Stimulated activated CD4-positive, alpha-beta T cell treated with anti-CD3 and anti-CD28 coated beads, TNF-alpha, amount 100 ng/mL, for 48 hours (primary cell): ENCODE measurements around the gene GDAP1L1.
"Not testable (repeated sequence)": the region's sequence is repeated elsewhere in the genome, so short reads cannot be mapped to it uniquely, and the experiment has no call there.

Experiments
- DNase-seq, 3 donors: peaks; one replicate each; pipeline ENCODE4 v3.0.0-alpha.2; 2020; ENCODE audit warnings: low read depth in 3 of 3

Gene GDAP1L1

DNA sequence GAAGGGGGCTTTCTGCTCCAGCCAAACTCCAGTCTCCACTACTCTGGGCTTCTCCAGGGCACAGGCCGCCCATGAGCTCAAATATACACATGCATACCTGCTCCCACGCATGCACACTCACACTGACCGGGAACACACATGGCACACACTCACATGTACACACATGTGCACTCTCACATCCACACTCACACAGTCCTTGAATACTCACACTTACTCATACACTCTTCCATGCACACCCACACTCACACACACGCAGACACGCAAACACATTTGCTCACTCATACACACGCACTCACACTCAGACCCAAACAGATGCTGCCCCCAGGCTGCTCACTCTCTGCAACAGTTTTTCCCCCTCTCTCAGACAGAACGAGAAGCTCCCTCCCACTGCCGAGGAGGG is 7.0 kb downstream of the GDAP1L1 start:
- DNase-seq, result no peak

DNA sequence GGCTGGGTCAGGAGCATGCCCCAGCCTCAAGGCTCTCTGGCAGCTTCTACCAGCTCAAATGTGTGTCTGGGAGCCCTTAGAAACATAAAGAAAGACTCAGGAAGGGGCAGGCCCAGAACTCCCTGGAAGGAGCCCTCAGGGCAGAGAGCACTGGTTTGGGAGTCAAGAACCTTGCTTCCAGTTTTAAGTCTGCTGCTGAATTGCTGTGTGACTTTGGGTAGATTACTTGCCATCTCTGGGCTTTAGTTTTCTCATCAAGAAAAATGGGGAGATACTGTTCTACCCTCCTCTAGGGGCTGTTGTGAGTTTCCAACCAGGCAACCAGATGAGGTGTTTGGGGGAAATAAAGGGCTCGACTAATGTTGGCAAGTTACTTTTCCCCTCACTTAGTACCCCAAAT is 8.8 kb downstream of the GDAP1L1 start:
- DNase-seq, result no peak

DNA sequence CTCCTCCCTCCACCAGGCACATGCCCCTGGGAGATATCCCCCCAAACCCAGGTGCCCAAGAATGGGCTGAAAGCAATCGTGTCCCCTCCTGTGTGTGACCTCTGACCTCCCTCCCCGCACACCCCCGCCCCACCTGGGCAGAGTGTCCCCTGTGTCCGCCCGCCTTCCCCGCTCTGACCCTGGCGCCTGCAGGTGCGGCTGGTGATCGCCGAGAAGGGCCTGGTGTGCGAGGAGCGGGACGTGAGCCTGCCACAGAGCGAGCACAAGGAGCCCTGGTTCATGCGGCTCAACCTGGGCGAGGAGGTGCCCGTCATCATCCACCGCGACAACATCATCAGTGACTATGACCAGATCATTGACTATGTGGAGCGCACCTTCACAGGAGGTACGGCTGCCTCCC is 9.9 kb downstream of the GDAP1L1 start:
- no peak for DNase-seq

DNA sequence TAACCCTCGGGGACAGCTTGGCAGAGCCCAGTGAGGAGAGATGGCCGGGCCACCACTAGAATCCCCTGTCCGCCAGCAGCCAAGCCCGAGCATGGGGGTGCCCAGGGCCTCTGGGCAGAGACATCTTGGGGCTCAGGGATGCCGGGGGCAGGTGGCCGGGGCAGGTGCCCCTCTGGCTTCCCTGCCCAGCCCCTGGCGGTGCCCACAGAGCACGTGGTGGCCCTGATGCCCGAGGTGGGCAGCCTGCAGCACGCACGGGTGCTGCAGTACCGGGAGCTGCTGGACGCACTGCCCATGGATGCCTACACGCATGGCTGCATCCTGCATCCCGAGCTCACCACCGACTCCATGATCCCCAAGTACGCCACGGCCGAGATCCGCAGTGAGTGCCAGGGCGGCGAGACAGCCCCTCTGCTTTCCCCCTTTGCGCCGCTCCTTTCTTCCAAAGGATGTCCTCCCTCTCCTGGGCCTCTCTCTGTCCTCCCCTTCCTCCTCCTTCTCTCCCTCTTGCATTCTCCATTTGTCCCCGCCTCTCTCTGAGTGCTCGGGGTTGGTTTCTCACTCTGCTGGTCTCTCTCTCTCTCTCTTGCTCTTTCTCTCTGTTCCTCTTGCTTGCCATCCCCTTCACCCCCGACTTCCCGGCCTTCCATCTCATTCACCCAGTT is 11.2 kb downstream of the GDAP1L1 start:
- DNase-seq, result no peak

DNA sequence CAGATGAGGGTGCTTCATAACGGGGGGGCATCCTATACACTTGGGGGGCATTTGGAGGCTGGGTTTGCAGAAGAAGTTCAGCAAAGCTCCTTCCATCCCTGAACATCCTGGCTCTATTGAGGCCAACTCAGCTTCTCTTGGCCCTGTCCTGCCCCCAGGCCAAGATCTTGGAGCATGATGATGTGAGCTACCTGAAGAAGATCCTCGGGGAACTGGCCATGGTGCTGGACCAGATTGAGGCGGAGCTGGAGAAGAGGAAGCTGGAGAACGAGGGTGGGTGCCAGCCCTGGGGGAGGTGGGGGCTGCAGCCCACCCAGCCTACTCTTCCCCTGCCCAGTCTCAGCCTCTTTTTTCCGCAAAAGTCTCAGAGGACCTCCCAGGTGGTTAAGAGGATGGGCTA is 17.2 kb downstream of the GDAP1L1 start:
- DNase-seq, result no peak

DNA sequence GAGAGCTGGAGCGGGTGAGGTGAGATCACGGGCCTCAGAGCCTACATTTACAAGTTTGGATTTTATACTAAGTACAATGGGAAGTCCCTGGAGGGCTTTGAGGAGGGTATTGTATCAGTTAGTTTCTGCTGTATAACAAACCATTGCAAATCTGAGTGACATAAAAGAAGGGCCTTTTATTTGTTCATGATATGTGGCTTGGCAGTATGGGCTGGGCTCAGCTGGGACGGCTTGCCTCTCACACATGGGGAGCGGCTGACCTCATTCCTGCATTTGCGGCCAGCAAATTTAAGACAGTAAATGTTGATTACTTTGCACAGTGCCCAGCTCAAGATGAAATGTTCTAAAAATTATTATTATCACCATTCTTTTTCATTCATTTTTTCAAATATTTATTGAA is 21.7 kb downstream of the GDAP1L1 start:
- DNase-seq, result no peak

DNA sequence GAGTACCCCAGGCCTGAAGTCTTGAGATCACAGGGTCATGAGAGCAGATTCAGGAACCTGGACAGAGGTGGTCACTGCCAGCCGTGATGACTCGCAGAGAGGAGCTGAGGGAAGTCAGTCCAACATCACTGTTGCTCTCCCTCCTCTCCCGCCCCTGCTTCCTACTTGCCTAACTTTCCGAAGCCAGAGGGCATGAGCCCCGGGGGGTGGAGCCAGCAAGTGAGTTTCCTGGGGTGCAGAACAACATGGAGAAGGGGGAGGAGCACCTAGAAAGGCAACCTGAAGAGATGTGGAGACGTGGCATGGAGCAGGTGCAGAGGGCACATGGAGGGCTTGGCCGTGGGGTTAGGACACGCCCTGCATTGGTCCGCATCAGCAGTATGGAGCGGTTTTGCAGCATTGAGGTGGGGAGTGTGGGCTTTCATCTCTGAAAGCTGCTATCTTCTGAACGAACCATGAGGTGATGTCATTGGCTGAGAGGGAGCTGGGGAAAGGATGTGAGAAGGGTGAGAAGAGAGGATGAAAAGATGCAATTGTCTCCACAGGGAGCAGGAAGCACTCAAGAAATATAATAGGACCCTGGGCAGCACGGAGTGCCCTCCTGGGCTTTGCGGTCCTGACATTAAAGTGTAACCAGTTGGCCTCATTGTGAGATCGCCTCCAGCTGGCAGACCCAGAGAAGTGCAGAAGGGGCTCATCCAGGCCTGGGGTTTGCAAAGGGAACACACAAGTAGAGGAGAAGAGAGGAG is 25.0 kb downstream of the GDAP1L1 start:
- DNase-seq, result no peak

DNA sequence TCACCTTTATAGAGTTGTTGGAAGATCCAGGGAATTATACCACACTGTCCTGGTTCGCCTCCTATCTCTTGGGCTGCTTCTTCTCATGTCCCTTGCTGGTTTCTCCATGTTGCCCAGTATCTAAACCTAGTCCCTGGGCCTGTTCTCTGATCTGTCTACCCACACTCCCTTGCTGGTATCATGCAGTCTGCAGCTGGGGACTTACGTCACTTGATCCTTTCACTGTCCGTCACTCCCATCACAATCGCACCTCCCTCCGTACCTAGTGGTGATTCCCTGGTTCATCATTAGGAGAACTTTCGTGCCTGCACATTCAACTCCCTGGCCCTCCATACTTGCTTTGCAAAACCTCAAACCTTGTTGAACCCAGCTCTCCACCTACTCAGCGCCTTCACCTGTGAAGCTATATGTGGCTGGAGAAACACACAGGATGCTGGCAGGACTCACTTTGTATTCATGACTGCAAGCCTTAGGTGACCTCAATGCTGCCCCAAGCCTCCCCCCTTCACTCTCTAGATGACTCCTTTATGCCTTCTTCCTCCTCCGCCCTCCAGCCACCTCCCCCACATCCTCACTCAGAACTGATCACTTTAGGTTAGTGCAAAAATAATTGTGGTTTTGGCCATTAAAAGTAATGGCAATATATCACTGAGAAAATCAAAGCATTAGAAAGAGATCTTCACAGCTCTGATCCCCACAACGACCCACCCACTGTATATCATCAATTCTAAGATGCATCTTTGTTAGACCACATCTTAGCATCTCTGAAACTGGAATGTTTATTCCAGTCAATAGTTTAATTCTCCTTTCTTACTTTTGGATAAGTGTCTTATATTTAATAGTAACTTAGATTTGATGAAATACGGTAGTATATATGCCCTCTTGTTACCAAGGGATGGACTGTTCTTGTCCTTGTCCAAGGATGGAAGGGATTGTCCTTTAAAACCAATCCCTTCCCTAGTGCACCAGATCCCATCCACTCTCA is 26.4 kb downstream of the GDAP1L1 start:
- DNase-seq, result no peak

DNA sequence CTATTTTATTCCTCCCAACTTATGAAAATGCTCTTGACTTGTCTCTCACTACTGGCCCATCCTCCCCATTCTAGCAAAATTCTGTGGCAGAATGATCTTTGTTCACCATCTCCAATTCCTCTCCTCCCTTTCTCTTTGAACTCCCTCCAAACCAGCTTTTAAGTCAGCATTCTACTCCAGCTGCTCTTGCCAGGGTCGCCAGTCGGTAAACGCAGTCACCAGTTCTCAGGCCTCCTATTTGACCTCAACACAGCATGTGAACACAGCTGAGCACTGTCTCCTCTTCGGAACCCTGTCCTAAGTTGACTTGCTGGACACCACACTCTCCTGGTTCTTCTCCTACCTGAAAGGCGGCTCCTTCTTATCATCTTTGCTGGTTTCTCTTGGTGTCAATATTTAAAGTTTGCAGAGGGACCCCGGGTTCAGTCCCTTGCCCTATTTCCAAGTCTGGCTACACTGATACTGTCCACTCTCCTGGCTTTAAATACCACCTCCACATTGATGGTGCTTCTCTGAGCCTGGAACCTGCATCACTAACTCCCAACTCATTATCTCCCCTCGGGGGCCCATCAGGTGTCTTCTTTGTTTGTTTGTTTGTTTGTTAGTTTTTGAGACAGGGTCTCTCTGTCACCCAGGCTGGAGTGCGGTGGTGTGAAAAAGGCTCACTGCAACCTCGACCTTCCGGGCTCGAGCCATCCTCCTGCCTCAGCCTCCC is 27.4 kb downstream of the GDAP1L1 start:
- DNase-seq, result no peak

DNA sequence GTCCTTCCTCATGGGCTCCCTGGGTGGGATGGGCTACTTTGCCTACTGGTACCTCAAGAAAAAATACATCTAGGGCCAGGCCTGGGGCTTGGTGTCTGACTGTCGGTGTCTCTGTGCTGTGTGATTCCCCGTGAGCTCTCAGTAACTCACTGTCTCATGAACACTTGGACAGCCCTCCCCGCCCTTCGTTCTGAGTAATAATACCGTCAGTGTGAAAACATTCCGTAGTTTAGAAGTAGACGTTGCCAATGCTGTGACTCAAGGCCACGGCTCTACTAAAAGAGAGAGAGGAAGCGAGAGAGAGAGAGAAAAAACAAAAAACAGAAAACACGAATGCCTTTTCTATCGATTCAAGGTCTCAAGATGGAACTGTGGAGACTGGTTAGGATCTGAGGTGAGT is 32.1 kb downstream of the GDAP1L1 start:
- no peak for DNase-seq

DNA sequence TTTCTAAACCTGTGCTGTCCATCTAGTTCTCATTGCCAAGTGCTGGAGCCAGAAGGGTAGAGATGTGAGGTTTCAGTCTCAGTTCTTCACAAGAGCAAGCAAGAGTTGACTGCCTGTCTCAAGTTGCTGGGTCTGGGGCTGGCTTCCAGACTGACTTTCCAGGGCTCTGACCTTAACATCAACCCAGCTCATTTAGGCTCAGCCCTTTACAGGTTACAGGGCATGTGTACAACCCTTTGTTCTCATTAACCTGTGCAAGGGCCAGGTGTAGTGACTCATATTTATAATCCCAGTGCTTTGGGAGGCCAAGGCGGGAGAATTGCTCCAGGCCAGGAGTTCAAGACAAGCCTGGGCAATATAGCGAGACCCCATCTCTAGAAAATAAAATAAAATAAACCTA is 33.3 kb downstream of the GDAP1L1 start:
- DNase-seq, result no peak

DNA sequence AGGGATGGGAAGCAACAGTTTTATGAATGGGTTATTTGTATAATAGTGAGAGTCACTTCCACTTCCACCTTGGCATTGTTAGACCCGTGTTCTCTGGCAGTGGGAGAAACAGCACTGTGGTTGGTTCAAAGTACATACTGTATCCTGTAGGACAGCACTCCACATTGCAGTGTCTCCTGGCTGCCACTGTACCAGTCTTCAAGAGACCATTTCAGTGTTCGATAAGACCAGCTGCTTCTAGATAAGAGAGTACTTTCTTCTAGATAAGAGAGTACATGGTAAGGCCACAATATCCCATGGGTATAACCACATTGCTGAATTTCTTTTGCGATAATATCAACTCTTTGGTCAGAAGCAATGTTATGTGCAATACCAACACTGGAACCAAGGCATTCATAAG is 35.1 kb downstream of the GDAP1L1 start:
- DNase-seq, result no peak

DNA sequence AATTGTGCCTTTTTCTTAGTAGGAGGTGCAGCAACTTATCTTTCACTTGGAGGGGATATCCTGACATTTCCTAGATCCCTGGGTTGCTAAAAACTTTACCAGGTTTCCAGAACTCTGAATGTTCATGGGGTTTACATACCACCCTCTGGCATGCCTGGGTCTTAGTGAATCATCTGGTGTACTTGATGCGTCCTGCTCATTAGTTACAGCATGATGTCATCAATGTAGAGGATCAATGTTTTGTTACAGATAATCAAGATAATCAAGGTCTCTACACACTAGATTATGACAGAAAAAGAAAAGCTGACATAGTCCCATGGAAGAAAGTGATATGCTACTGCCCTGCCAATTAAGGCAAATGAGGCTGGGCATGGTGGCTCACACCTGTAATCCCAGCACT is 36.9 kb downstream of the GDAP1L1 start:
- DNase-seq, result no peak

DNA sequence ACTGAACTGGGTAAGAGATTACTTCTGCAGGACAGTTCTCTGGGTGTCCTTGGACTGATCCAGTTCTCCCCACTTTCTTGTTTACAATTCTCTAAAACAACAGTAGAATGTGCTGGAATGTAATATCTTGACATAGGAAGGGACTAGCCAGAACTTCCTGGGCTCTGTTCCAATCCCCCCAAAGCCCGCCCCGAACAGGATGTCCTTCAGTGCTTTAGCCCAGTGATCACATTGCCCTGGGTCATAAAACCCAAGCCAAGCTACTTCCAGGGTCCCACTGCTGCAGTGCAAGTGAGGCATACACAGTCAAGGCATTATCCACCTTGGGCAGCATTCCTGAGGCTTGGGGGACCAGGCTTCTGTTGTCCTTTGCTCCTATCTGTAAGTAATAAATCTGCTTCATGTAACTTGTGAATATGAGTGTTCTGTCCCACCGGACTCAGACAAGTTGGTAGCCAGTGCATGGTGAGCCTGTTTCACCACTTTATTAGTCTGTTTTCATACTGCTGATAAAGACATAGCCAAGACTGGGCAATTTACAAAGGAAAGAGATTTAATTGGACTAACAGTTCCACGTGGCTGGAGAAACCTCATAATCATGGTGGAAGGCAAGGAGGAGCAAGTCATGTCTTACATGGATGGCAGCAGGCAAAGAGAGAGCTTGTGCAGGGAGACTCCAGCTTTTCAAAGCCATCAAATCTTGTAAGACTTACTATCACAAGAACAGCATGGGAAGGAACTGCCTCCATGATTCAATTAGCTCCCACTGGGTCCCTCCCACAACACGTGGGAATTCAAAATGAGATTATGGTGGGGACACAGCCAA is 40.4 kb downstream of the GDAP1L1 start:
- no peak for DNase-seq

DNA sequence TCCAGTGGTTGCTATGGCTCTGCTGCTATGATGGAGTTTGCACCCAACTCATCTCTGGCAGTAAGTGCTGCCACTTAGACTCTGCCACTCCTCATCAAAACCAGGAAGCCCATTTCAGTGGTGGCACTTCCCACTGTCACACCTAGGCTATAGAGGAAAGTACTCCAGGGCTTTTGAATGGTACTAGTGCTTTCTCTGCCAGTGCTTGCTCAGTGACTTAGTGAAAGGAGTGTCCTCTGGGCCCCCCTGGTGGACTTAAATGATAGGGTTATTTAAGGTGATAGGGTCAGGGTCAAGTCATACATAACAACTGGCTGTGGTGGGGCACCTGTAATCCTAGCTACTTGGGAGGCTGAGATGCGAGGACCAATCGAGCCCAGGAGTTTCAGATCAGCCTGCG is 41.1 kb downstream of the GDAP1L1 start:
- DNase-seq, result no peak

DNA sequence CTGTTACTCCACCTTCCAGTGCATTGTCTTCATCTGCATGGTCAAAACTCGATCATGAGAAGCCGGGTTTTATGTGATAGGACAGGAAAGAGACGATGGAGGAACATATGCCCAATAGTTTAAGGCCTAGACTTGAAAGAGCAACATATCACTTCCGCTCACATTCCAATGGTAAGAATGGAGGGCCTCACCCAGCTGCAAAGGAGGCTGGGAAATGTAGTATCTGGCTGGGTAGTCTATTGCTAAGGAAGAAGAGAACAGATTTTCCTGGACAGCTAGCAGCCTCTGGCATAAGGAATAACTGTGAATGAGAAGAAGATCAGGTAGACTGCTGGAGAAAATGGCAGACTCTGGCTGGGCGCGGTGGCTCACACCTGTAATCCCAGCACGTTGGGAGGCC is 44.6 kb downstream of the GDAP1L1 start:
- no peak for DNase-seq

DNA sequence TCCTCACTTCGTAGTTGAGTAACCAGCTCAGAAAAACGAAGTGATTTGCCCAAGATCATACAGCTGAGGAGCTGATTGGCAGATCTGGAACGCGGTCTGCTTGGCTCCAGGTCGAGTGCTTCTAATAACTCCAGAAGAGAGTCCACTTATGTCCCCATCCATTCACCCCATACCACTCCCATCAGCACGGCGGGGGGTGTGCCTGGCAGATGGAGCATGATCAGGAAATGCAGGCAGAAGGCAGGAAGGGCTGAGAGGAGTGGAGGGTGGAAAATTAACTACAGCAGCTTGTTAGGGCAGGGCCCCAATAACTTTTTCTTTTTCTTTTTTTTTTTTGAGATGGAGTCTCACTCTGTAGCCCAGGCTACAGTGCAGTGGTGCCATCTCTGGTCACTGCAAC is 48.9 kb downstream of the GDAP1L1 start:
- DNase-seq, result no peak

DNA sequence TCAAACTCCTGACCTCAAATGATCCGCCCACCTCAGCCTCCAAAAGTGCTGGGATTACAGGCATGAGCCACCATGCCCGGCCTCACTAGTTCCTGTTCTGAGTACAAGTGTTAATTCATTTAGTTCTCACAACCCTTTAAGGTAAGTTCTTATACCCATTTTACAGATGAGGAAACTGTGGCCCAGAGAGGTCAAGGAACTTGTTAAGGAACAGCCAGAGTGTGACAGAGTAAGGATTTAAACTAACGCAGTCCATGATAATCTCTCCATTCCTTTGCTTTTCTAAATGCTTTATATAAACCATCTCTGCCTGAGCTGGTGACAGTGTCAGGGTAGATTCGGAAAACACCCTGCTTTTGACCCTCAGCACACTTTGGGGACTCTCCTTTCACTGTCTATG is 50.6 kb downstream of the GDAP1L1 start:
- no peak for DNase-seq

DNA sequence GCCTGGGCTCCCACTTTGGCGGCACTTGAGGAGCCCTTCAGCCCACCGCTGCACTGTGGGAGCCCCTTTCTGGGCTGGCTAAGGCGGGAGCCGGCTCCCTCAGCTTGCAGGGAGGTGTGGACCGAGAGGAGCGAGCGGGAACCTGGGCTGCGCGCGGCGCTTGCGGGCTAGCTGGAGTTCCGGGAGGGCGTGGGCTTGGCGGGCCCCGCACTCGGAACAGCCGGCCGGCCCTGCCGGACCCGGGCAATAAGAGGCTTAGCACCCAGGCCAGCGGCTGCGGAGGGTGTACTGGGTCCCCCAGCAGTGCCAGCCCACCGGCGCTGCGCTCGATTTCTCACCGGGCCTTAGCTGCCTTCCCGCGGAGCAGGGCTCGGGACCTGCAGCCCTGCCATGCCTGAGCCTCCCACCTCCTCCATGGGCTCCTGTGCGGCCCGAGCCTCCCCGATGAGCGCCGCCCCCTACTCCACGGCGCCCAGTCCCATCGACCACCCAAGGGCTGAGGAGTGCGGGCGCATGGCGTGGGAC is 52.0 kb downstream of the GDAP1L1 start:
- DNase-seq, result not testable (repeated sequence)

DNA sequence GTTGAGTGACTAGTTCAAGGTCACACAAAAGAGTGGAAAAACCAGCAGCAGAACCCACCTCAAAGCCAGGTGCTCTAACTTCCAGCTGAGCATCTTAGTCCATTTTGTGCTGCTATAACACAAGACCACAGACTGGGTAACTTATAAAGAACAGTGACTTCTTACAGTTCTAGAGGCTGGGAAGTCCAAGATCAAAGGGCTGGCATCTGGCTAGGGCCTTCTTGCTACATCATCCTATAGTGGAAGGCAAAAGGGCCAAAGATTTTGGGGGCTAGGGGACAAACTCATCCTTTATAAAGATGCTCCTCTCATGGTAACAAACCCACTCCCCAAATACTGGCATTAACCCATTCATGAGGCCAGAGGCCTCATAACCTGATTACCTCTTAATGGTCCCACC is 54.2 kb downstream of the GDAP1L1 start:
- DNase-seq, result no peak
